HUES6 (cell line): Measurements from ENCODE around the gene B9D1.

ENCODE experiments used
- H3K27ac ChIP-seq: 2 replicates; pipeline ENCODE4 v1.7.0; 2013; ENCODE audit warnings: low read depth, mild to moderate bottlenecking, low read length, inconsistent platforms
- H3K27me3 ChIP-seq: 2 replicates; pipeline ENCODE4 v1.6.1; 2013; ENCODE audit warnings: low read length; ENCODE audit not compliant: control insufficient read depth, insufficient read depth
- H3K36me3 ChIP-seq: 2 replicates; pipeline ENCODE4 v1.6.1; 2013; ENCODE audit warnings: low read length; ENCODE audit not compliant: control insufficient read depth, insufficient read depth
- H3K4me1 ChIP-seq: 2 replicates; pipeline ENCODE4 v1.6.1; 2013; ENCODE audit warnings: low read length; ENCODE audit not compliant: control insufficient read depth, insufficient read depth
- H3K4me3 ChIP-seq: 2 replicates; pipeline ENCODE4 v1.5.1; 2013; ENCODE audit warnings: low read depth, low read length
- H3K9ac ChIP-seq: one replicate; pipeline ENCODE4 v1.6.1; 2013; ENCODE audit warnings: mild to moderate bottlenecking, low read length
- H3K9me3 ChIP-seq: 2 replicates; pipeline ENCODE4 v1.6.1; 2013; ENCODE audit warnings: low read depth, low read length; ENCODE audit not compliant: control insufficient read depth, insufficient read depth

B9D1 gene

DNA sequence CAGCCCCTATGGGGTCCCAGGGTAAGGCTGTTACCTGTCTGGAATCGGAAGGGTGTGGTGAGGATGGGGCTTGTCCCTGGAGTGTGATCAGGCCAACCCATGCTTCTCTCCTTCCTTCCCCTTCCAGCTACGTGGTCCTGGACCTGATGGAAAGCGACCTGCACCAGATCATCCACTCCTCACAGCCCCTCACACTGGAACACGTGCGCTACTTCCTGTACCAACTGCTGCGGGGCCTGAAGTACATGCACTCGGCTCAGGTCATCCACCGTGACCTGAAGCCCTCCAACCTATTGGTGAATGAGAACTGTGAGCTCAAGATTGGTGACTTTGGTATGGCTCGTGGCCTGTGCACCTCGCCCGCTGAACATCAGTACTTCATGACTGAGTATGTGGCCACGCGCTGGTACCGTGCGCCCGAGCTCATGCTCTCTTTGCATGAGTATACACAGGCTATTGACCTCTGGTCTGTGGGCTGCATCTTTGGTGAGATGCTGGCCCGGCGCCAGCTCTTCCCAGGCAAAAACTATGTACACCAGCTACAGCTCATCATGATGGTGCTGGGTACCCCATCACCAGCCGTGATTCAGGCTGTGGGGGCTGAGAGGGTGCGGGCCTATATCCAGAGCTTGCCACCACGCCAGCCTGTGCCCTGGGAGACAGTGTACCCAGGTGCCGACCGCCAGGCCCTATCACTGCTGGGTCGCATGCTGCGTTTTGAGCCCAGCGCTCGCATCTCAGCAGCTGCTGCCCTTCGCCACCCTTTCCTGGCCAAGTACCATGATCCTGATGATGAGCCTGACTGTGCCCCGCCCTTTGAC, 18.2 kb upstream of the B9D1 start:
- H3K27ac ChIP-seq = no peak overlapping the region
- H3K9ac ChIP-seq = no peak overlapping the region
- no peak overlapping the region for H3K4me3 ChIP-seq
- peaks cover 18% of the 10 kb centered on the region; the same call in 1 of the 2 replicates for H3K4me1 ChIP-seq
- no peaks in the 10 kb centered on the region for H3K9me3 ChIP-seq
- H3K27me3 ChIP-seq = no peaks in the 10 kb centered on the region
- H3K36me3 ChIP-seq = peaks cover 61% of the 10 kb centered on the region

- H3K4me1 ChIP-seq = peaks cover 13% of the 10 kb centered on the region; the same call in 1 of the 2 replicates
- H3K9ac ChIP-seq = peak overlapping the region; percentile 92
- peak overlapping the region; percentile 70 for H3K4me3 ChIP-seq
- no peak overlapping the region for H3K27ac ChIP-seq
- peaks cover 49% of the 10 kb centered on the region for H3K36me3 ChIP-seq
- H3K9me3 ChIP-seq = no peaks in the 10 kb centered on the region
- H3K27me3 ChIP-seq = no peaks in the 10 kb centered on the region
Measured at GRCh38 chr17:19379361-19380065, 17.0 kb upstream of the B9D1 start.

- Histone ChIP-seq H3K9me3 (no peaks in the 10 kb centered on the region), H3K9ac (peak within 1 kb of the TSS; percentile 92), H3K4me1 (peaks cover 10% of the 10 kb centered on the region; the same call in 1 of the 2 replicates), H3K4me3 (peak within 1 kb of the TSS; percentile 70), H3K27me3 (no peaks in the 10 kb centered on the region), H3K36me3 (peaks cover 41% of the 10 kb centered on the region), H3K27ac (peak within 1 kb of the TSS; percentile 85)
Measured at GRCh38 chr17:19378416-19379360, 16.2 kb upstream of the B9D1 start, which contains the start of gene MAPK7. Gene MAPK7, plus strand, starts transcription at chr17:19378498. Its CDS starts 403 bp downstream, at chr17:19378901.

- peak overlapping the region; percentile 87 for H3K9ac ChIP-seq
- peak overlapping the region; percentile 70 for H3K4me3 ChIP-seq
- peaks cover 32% of the 10 kb centered on the region for H3K36me3 ChIP-seq
- H3K27me3 ChIP-seq = no peaks in the 10 kb centered on the region
- no peaks in the 10 kb centered on the region for H3K9me3 ChIP-seq
- peaks cover 12% of the 10 kb centered on the region for H3K4me1 ChIP-seq
- peak overlapping the region; percentile 35 for H3K27ac ChIP-seq
Measured at GRCh38 chr17:19377602-19378415, 15.3 kb upstream of the B9D1 start.

GRCh38 chr17:19376811-19377210, 14.3 kb upstream of the B9D1 start:
- Histone ChIP-seq H3K9me3 (no peaks in the 10 kb centered on the region), H3K4me3 (peak overlapping the region; percentile 70), H3K36me3 (peaks cover 25% of the 10 kb centered on the region), H3K9ac (peak overlapping the region; percentile 87), H3K27ac (peak overlapping the region; percentile 35; the same call in 1 of the 2 replicates), H3K4me1 (peaks cover 15% of the 10 kb centered on the region), H3K27me3 (no peaks in the 10 kb centered on the region)

GRCh38 chr17:19375732-19376131, 13.2 kb upstream of the B9D1 start:
- Histone ChIP-seq H3K9ac (no peak overlapping the region), H3K4me1 (peaks cover 19% of the 10 kb centered on the region), H3K9me3 (no peaks in the 10 kb centered on the region), H3K36me3 (peaks cover 15% of the 10 kb centered on the region), H3K27ac (no peak overlapping the region), H3K27me3 (no peaks in the 10 kb centered on the region), H3K4me3 (no peak overlapping the region)

DNA sequence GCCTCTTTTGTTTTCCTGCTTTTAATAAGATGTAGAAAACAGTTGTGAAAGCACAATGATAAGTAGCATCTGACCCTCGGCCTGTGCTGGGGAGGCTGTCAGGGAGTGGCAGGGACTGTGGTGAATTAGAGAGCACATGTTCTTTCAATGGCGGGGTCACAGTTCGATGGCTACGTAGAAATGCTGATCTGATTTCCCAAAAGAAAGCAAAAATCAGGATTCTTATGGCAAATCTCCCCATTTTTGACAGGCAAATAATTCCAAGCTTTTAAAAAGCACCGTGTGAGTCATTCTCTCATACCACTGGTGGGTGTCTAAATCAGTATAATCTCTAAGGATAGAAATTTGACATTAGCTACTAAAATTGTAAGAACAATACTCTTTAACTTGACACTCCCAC, 11.6 kb upstream of the B9D1 start:
- Histone ChIP-seq H3K9me3 (no peaks in the 10 kb centered on the region), H3K4me1 (peaks cover 17% of the 10 kb centered on the region), H3K4me3 (no peak overlapping the region), H3K36me3 (no peaks in the 10 kb centered on the region), H3K27ac (no peak overlapping the region), H3K27me3 (no peaks in the 10 kb centered on the region), H3K9ac (no peak overlapping the region)

DNA sequence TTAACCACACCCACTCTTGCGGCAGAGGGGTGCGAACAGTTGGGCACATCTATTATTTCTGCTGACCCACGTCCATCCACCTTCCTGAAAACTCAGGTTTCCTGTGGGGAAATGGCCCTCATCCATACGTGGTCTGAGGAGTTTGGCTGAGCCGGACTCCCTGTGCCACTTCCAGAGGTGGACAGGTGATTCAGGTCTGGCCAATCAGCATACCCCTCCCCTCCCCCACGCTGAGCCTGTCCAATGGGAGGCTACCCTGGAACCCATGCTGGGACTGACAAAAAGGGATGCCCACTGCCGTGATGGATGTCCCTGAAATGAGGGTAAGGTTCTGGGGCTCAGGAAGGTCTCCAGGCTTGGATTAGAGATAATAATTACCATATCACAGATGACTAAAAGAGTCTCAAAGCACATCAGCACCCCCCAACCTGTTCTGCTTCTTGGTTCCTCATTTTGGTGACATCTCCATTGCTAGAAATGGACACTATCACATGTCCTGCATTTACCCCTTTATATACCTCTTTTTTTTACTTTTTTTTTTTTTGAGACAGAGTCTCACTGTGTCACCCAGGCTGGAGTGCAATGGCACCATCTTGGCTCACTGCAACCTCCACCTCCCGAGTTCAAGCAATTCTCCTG, 10.5 kb upstream of the B9D1 start:
- no peaks in the 10 kb centered on the region for H3K36me3 ChIP-seq
- H3K27ac ChIP-seq = no peak overlapping the region
- H3K27me3 ChIP-seq = no peaks in the 10 kb centered on the region
- no peak overlapping the region for H3K4me3 ChIP-seq
- H3K4me1 ChIP-seq = peaks cover 16% of the 10 kb centered on the region
- no peaks in the 10 kb centered on the region for H3K9me3 ChIP-seq
- H3K9ac ChIP-seq = no peak overlapping the region

DNA sequence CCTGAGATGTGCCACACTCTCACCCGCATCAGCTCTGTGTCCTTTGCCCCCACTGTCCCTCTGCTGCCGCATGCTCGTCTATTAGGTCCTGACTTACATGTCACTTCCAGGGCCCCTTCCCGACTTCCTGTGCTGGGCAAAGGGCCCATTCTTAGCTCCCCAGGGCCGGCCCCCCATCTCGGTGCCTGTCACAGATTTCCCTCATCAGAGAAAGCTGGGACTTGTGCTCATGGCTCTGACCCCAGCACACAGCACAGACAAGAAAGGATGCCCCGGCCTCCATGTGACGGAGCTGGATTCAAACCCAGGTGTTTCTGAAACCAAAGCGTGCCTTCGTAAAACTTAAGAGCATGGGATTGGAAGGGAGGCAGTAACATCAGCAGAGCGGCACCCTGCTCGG, 9.9 kb upstream of the B9D1 start:
- Histone ChIP-seq H3K9me3 (no peaks in the 10 kb centered on the region), H3K36me3 (no peaks in the 10 kb centered on the region), H3K9ac (no peak overlapping the region), H3K27me3 (no peaks in the 10 kb centered on the region), H3K4me3 (no peak overlapping the region), H3K27ac (no peak overlapping the region), H3K4me1 (peaks cover 16% of the 10 kb centered on the region)

DNA sequence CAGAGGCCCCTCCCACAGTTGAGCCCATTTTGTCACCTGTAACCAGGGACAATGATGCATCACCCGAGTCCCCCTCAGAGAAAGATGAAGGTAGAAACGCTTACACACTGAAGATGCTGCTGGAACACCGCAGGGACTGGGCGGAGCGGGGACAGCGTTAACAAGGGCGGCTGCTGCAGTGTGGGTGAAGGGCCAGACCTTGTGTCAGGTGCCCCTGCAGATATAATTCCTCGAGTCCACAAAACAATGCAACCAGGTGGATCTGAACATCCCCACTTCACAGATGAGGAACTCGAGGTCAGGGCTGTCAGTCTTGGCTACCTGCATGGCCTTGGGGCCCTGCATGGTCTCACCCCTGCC, 9.5 kb upstream of the B9D1 start:
- H3K4me1 ChIP-seq = peaks cover 15% of the 10 kb centered on the region
- H3K27me3 ChIP-seq = no peaks in the 10 kb centered on the region
- H3K36me3 ChIP-seq = no peaks in the 10 kb centered on the region
- no peak overlapping the region for H3K9ac ChIP-seq
- no peak overlapping the region for H3K27ac ChIP-seq
- no peaks in the 10 kb centered on the region for H3K9me3 ChIP-seq
- H3K4me3 ChIP-seq = no peak overlapping the region
